CMK (cell line): ENCODE data around the gene RANBP17.
"Not testable (repeated sequence)": the region's sequence is repeated elsewhere in the genome, so short reads cannot be mapped to it uniquely, and the experiment has no call there.

Source experiments
- DNase-seq: peaks from one replicate; pipeline ENCODE4 v3.0.0-alpha.2; 2010; ENCODE audit warnings: low read depth

The RANBP17 gene

GRCh38 chr5:170861917-170862766, at the start of gene RANBP17:
TSS of gene RANBP17 (plus strand) at chr5:170862018.
- peak; percentile 17 for DNase-seq

GRCh38 chr5:170813231-170813630, 48.6 kb upstream of the RANBP17 start:
- DNase-seq, result no peak

- no peak for DNase-seq
Measured at GRCh38 chr5:170817195-170817594, 44.6 kb upstream of the RANBP17 start.

GRCh38 chr5:170818232-170818631, 43.6 kb upstream of the RANBP17 start:
- no peak for DNase-seq

- DNase-seq, result no peak
Measured at GRCh38 chr5:170819824-170820223, 42.0 kb upstream of the RANBP17 start.

- DNase-seq, result no peak
Measured at GRCh38 chr5:170821257-170821800, 40.5 kb upstream of the RANBP17 start.

- no peak for DNase-seq
Measured at GRCh38 chr5:170826117-170826516, 35.7 kb upstream of the RANBP17 start.

GRCh38 chr5:170832241-170832640, 29.6 kb upstream of the RANBP17 start:
- DNase-seq, result no peak

GRCh38 chr5:170833981-170834380, 27.8 kb upstream of the RANBP17 start:
- DNase-seq, result not testable (repeated sequence)

- DNase-seq, result no peak
Measured at GRCh38 chr5:170836226-170836625, 25.6 kb upstream of the RANBP17 start.

GRCh38 chr5:170843870-170844269, 17.9 kb upstream of the RANBP17 start:
- no peak for DNase-seq

- DNase-seq, result no peak
Measured at GRCh38 chr5:170844651-170845050, 17.2 kb upstream of the RANBP17 start.

- no peak for DNase-seq
Measured at GRCh38 chr5:170846416-170846815, 15.4 kb upstream of the RANBP17 start.

GRCh38 chr5:170846846-170847245, 15.0 kb upstream of the RANBP17 start:
- no peak for DNase-seq

GRCh38 chr5:170848033-170848432, 13.8 kb upstream of the RANBP17 start:
- DNase-seq, result no peak

- no peak for DNase-seq
Measured at GRCh38 chr5:170849374-170849773, 12.4 kb upstream of the RANBP17 start.

GRCh38 chr5:170854566-170854965, 7.3 kb upstream of the RANBP17 start:
- no peak for DNase-seq

GRCh38 chr5:170857066-170857465, 4.8 kb upstream of the RANBP17 start:
- no peak for DNase-seq

GRCh38 chr5:170860415-170860814, 1.4 kb upstream of the RANBP17 start:
- DNase-seq, result no peak

- no peak for DNase-seq
Measured at GRCh38 chr5:170860818-170861666, 776 bp upstream of the RANBP17 start.

GRCh38 chr5:170861667-170861916, 226 bp upstream of the RANBP17 start:
- DNase-seq, result no peak

- no peak for DNase-seq
Measured at GRCh38 chr5:170863646-170864045, 1.8 kb downstream of the RANBP17 start.

GRCh38 chr5:170865622-170866021, 3.8 kb downstream of the RANBP17 start:
- no peak for DNase-seq
